Stimulated activated CD4-positive, alpha-beta T cell treated with anti-CD3 and anti-CD28 coated beads, TNF-alpha, amount 100 ng/mL, for 24 hours (primary cell): ENCODE results near the gene IAPP.
"Not testable (repeated sequence)": the region's sequence is repeated elsewhere in the genome, so short reads cannot be mapped to it uniquely, and the experiment has no call there.

Experiments used
- DNase-seq, 3 experiments: peaks; one replicate each; pipeline ENCODE4 v3.0.0-alpha.2; 2020; ENCODE audit warnings: low read depth in 3 of 3

Gene IAPP

GRCh38 chr12:21379218-21379617, 6.5 kb downstream of the IAPP start:
- DNase-seq: no peak

DNA sequence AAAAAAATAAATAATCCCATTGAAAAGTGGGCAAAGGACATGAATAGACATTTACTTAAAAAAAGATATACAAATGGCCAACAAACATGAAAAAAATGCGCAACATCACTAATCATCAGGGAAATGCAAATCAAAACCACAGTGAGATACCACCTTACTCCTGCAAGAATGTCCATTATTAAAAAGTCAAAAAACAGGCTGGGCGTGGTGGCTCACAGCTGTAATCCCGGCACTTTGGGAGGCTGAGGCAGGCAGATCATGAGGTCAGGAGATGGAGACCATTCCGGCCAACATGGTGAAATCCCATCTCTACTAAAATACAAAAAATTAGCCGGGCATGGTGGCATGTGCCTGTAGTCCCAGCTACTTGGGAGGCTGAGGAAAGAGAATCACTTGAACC, 8.6 kb downstream of the IAPP start:
- DNase-seq: not testable (repeated sequence)

- no peak for DNase-seq
Measured at GRCh38 chr12:21384261-21384660, 11.6 kb downstream of the IAPP start.

DNA sequence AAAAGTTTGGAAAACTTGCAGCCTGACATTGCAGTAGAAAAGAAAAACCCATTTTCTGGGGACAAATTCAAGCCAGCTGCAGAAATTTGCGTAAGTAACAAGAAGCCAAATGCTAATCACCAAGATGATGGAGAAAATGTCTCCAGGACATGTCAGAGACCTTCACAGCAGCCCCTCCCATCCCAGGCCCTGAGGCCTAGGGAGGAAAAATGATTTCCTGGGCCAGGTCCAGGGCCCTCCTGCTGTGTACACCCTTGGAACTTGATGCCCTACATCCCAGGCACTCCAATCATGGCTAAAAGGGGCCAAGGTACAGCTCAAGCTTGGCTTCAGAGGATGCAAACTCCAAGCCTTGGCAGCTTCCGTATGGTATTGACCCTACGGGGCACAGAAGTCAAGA, 14.5 kb downstream of the IAPP start:
- DNase-seq: no peak

DNA sequence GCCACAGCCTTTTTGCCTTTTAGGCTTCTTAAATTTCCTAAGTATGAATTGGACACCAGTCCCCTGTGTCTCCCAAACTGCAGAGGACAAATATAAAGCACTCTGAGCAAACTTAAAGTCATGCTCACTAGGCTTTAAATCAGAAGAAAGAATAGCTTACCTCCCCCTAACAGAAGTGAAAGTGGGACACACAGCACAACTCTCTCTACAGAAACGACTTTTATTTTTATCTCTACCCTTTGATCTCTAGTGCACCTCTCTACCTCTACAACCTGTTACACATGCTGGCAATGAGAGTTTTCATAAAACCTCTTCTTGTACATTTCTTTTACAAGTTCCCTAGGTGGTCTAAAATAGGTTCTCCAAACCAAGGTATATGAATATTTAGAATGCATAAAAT, 19.7 kb downstream of the IAPP start:
- no peak for DNase-seq

GRCh38 chr12:21394828-21395626, 22.3 kb downstream of the IAPP start:
- not testable (repeated sequence) for DNase-seq

DNA sequence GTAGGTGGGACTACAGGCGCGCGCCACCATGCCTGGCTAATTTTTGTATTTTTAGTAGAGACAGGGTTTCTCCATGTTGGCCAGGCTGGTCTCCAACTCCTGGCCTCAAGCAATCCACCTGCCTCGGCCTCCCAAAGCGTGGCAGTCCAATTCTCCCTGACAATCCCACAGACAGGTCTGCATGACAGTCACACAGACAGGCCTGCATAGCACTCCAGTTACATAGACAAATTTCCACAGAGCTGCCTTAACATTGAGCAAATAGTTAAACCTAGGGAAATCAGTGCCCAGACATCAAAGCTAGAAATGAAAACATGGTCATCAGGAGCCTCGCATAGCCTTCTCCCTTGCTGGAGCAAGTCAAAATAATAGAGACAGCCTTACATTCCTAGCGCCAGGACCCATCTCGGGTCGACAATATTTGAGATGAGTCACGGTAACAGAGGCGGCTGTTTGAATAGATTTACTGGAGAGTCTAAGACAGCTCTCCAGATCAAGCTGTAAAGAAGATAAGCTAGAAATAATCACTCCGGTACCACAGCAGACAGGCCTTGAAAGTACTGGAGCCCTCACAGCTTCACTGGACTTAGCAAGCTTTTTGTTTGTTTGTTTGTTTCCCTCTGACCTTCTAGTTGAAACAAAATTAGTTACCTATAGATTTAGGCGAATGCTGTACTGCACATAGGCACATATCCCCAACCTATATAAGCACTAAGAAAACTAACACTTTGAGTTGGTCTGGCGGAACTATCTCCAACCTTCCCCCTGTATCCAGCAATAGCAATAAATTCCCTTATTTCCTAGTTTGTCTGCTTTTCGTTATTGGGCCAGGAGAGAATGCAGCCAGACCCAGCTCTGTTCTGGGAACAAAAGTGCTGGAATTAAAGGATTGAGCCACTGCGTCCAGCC, 40.9 kb downstream of the IAPP start:
- no peak for DNase-seq

- DNase-seq: no peak
Measured at GRCh38 chr12:21416511-21417121, 43.9 kb downstream of the IAPP start.

DNA sequence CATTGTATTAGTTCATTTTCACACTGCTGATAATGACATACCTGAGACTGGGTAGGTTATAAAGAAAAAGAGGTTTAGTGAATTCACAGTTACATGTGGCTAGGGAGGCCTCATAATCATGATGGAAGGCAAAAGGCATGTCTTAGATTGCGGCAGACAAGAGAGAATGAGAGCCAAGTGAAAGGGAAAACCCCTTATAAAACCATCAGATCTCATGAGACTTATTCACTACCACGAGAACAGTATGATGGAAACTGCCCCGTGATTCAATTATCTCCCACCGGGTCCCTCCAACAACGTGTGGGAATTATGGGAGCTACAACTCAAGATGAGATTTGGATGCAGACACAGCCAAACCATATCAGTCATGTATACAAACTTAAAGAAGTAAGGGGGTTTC, 45.7 kb downstream of the IAPP start:
- DNase-seq: not testable (repeated sequence)

- not testable (repeated sequence) for DNase-seq
Measured at GRCh38 chr12:21419009-21419699, 46.5 kb downstream of the IAPP start.

- no peak for DNase-seq
Measured at GRCh38 chr12:21428241-21428640, 55.5 kb downstream of the IAPP start.
